ENCODE data around the gene TMEM87B.

DNA sequence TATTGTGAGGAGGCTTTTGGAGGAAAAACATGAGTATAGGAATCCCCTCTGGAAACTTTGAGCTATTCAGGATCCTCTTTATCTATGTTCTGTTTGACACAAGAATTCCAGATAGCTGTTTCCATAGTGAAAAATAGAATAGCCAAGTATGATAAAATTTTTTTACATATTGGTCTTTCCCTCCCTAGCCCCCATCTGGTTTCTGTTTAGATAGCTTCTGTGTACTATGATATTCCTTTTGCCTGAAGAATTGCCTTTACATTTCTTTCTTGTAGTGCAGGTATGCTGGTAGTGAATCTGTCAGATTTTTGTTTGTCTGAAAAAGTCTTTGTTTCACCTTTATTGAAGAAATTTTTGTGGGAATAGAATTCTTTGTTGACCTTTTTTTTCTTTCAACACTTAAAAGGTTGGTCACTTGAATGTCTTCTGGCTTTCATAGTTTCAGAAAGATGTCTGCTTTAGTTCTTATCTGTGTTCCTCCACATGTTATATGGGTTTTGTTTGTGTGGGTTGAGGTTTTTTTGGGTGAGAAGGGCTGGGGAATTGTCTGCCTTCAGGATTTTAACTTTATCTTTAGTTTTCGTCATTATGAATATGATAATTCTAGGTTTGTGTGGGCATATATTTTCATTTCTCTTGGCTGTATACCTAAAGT is 53.2 kb downstream of the TMEM87B start:
- TF ChIP-seq, protein P1, sequence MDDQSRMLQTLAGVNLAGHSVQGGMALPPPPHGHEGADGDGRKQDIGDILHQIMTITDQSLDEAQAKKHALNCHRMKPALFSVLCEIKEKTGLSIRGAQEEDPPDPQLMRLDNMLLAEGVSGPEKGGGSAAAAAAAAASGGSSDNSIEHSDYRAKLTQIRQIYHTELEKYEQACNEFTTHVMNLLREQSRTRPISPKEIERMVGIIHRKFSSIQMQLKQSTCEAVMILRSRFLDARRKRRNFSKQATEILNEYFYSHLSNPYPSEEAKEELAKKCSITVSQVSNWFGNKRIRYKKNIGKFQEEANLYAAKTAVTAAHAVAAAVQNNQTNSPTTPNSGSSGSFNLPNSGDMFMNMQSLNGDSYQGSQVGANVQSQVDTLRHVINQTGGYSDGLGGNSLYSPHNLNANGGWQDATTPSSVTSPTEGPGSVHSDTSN (IDR thresholded peaks at IDR 0.05; ENCODE audit: insufficient replicate concordance, low read depth, low read length), result no peak
- TF ChIP-seq, protein P2, sequence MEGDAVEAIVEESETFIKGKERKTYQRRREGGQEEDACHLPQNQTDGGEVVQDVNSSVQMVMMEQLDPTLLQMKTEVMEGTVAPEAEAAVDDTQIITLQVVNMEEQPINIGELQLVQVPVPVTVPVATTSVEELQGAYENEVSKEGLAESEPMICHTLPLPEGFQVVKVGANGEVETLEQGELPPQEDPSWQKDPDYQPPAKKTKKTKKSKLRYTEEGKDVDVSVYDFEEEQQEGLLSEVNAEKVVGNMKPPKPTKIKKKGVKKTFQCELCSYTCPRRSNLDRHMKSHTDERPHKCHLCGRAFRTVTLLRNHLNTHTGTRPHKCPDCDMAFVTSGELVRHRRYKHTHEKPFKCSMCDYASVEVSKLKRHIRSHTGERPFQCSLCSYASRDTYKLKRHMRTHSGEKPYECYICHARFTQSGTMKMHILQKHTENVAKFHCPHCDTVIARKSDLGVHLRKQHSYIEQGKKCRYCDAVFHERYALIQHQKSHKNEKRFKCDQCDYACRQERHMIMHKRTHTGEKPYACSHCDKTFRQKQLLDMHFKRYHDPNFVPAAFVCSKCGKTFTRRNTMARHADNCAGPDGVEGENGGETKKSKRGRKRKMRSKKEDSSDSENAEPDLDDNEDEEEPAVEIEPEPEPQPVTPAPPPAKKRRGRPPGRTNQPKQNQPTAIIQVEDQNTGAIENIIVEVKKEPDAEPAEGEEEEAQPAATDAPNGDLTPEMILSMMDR (IDR thresholded peaks at IDR 0.05 in 2 of 3, conservative IDR thresholded peaks at IDR 0.05 in 1 of 3; ENCODE audit: control insufficient read depth in 2 of 3, extremely low read depth in 1 of 3, insufficient read depth in 1 of 3, low read depth in 3 of 3, low read length in 3 of 3), result no peak
- TF ChIP-seq REST (IDR thresholded peaks at IDR 0.05; ENCODE audit: low read depth, low read length), result no peak
- no peak for TF ChIP-seq JUND (IDR thresholded peaks at IDR 0.05; ENCODE audit: low read depth, low read length)
- no peak for TF ChIP-seq CREM (IDR thresholded peaks at IDR 0.05; ENCODE audit: low read depth)
- TF ChIP-seq HDAC2 (IDR thresholded peaks at IDR 0.05), result no peak
- no peak for TF ChIP-seq USF2 (IDR thresholded peaks at IDR 0.05; ENCODE audit: borderline replicate concordance, low read depth, low read length)
- TF ChIP-seq MYC (IDR thresholded peaks at IDR 0.05; ENCODE audit: insufficient read depth, insufficient read length, insufficient replicate concordance, low read length, severe bottlenecking), result no peak
- no peak for TF ChIP-seq EP300 (IDR thresholded peaks at IDR 0.05; ENCODE audit: borderline replicate concordance in 1 of 2, control insufficient read depth in 1 of 2, low read depth in 2 of 2, low read length in 2 of 2)
- TF ChIP-seq MTA3 (IDR thresholded peaks at IDR 0.05; ENCODE audit: borderline replicate concordance, low read length), result no peak
- no peak for TF ChIP-seq CREB1 (IDR thresholded peaks at IDR 0.05; ENCODE audit: low read depth)
- TF ChIP-seq ZNF274 (IDR thresholded peaks at IDR 0.05; ENCODE audit: insufficient read depth, insufficient read length), result no peak
- no peak for TF ChIP-seq IKZF1 (conservative IDR thresholded peaks at IDR 0.05)
